NCI-H2196 treated with DMSO at 0.1 percent for 48 hours (cell line): ENCODE measurements around the gene KLHL25.
"Not testable (repeated sequence)": the region's sequence is repeated elsewhere in the genome, so short reads cannot be mapped to it uniquely, and the experiment has no call there.

ENCODE experiments used
- DNase-seq: peaks from one replicate; lab custom pipeline; 2025; ENCODE audit not compliant: unreplicated experiment; lab: John Stamatoyannopoulos, UW

The KLHL25 gene

GRCh38 chr15:85805420-85805819 is 10.7 kb upstream of the KLHL25 start:
- DNase-seq: no peak

GRCh38 chr15:85804481-85805170 is 9.9 kb upstream of the KLHL25 start:
- DNase-seq: no peak

GRCh38 chr15:85802617-85803016 is 7.9 kb upstream of the KLHL25 start:
- not testable (repeated sequence) for DNase-seq

- DNase-seq: peak; percentile 56
Measured at GRCh38 chr15:85800478-85801123, 5.9 kb upstream of the KLHL25 start.

GRCh38 chr15:85796371-85796770 is 1.6 kb upstream of the KLHL25 start:
- DNase-seq: not testable (repeated sequence)

GRCh38 chr15:85795337-85796305 is 896 bp upstream of the KLHL25 start:
- DNase-seq: no peak

- DNase-seq: no peak
Measured at GRCh38 chr15:85793641-85794597, 806 bp downstream of the KLHL25 start.

GRCh38 chr15:85792912-85793590 is 1.7 kb downstream of the KLHL25 start:
- no peak for DNase-seq

GRCh38 chr15:85792102-85792731 is 2.5 kb downstream of the KLHL25 start:
- no peak for DNase-seq

- DNase-seq: no peak
Measured at GRCh38 chr15:85789496-85789875, 5.2 kb downstream of the KLHL25 start.

GRCh38 chr15:85788771-85789495 is 5.8 kb downstream of the KLHL25 start:
- DNase-seq: no peak

GRCh38 chr15:85786781-85787114 is 8.0 kb downstream of the KLHL25 start:
- no peak for DNase-seq

GRCh38 chr15:85785887-85786780 is 8.6 kb downstream of the KLHL25 start:
- peak; percentile 60 for DNase-seq

GRCh38 chr15:85782064-85782463 is 12.7 kb downstream of the KLHL25 start:
- no peak for DNase-seq

GRCh38 chr15:85781099-85781498 is 13.6 kb downstream of the KLHL25 start:
- no peak for DNase-seq

GRCh38 chr15:85780225-85780985 is 14.3 kb downstream of the KLHL25 start:
- no peak for DNase-seq

GRCh38 chr15:85779249-85779648 is 15.5 kb downstream of the KLHL25 start:
- DNase-seq: no peak
